Measurements from ENCODE around the gene PITPNM1. TPM values are rescaled to one million over a fixed set of nuclear protein-coding genes. Genes with fewer than 3 reads are reported as not detected.

Gene PITPNM1
- total RNA-seq, 1 experiment from 2014 or later = 70.4 TPM

GRCh38 chr11:67530282-67530592 lies 25.1 kb upstream of the PITPNM1 start:
- in situ Hi-C loops (cut with HindIII; ENCODE audit: low pct_unique_long_range_greater_than_20kb, low sequenced_read_pairs) (no loop called here), intact Hi-C loops (cut with micrococcal nuclease; ENCODE audit: unreplicated experiment) (no loop called here)
- TF ChIP-seq TCF7L2 (IDR thresholded peaks at IDR 0.05; ENCODE audit: low read depth, low read length) = no peak
- no peak for TF ChIP-seq SIN3A (IDR thresholded peaks at IDR 0.05; ENCODE audit: borderline replicate concordance, insufficient read depth, low read depth, low read length)
- TF ChIP-seq POLR2AphosphoS5 (IDR thresholded peaks at IDR 0.05; ENCODE audit: low read depth, low read length) = no peak
- TF ChIP-seq REST (IDR thresholded peaks at IDR 0.05; ENCODE audit: insufficient read depth in 1 of 2, low read depth in 2 of 2, low read length in 1 of 2) = no peak
- no peak for TF ChIP-seq CTCF (IDR thresholded peaks at IDR 0.05)
- Histone ChIP-seq H3K27ac (ENCODE audit: low read length) (no peak overlapping the region), H3K4me1 (ENCODE audit: control insufficient read depth, insufficient read depth, low read length) (no peaks in the 10 kb centered on the region), H3K4me3 (ENCODE audit: low read depth in 2 of 2, low read length in 2 of 2) (no peak overlapping the region), H3K27me3 (ENCODE audit: control insufficient read depth, insufficient read depth, low read length) (no peaks in the 10 kb centered on the region), H3K9me3 (ENCODE audit: control insufficient read depth, insufficient read depth, low read depth, low read length) (peaks cover 25% of the 10 kb centered on the region; the same call in 1 of the 2 replicates), H3K36me3 (ENCODE audit: control insufficient read depth, insufficient read depth, low read length) (no peaks in the 10 kb centered on the region)
- ChIA-PET POLR2A (no interaction called here), CTCF (no interaction called here)
- DNase-seq (ENCODE audit: low read depth, low spot score) (no peak), ATAC-seq (no peak)
- no TSS peak for BruUV-seq (replicated peaks)

- Histone ChIP-seq H3K9me3 (ENCODE audit: control insufficient read depth, insufficient read depth, low read depth, low read length) (peaks cover 8% of the 10 kb centered on the region; the same call in 1 of the 2 replicates), H3K4me1 (ENCODE audit: control insufficient read depth, insufficient read depth, low read length) (peaks cover 3% of the 10 kb centered on the region; the same call in 1 of the 2 replicates), H3K27me3 (ENCODE audit: control insufficient read depth, insufficient read depth, low read length) (no peaks in the 10 kb centered on the region), H3K27ac (ENCODE audit: low read length) (no peak overlapping the region), H3K36me3 (ENCODE audit: control insufficient read depth, insufficient read depth, low read length) (no peaks in the 10 kb centered on the region), H3K4me3 (ENCODE audit: low read depth in 2 of 2, low read length in 2 of 2) (no peak overlapping the region)
- BruUV-seq (replicated peaks) = no TSS peak
- intact Hi-C loops (cut with micrococcal nuclease; ENCODE audit: unreplicated experiment) (no loop called here), in situ Hi-C loops (cut with HindIII; ENCODE audit: low pct_unique_long_range_greater_than_20kb, low sequenced_read_pairs) (no loop called here)
- no peak for ATAC-seq
- CTCF ChIA-PET = no interaction called here
- no peak for DNase-seq (ENCODE audit: low read depth, low spot score)
- POLR2A ChIA-PET = no interaction called here
- TF ChIP-seq SIN3A (IDR thresholded peaks at IDR 0.05; ENCODE audit: borderline replicate concordance, insufficient read depth, low read depth, low read length) (no peak), CTCF (IDR thresholded peaks at IDR 0.05) (no peak), REST (IDR thresholded peaks at IDR 0.05; ENCODE audit: insufficient read depth in 1 of 2, low read depth in 2 of 2, low read length in 1 of 2) (no peak), TCF7L2 (IDR thresholded peaks at IDR 0.05; ENCODE audit: low read depth, low read length) (no peak), POLR2AphosphoS5 (IDR thresholded peaks at IDR 0.05; ENCODE audit: low read depth, low read length) (no peak)
Observed at GRCh38 chr11:67528376-67528775, 23.2 kb upstream of the PITPNM1 start.

Measured in Panc1 (cell line).